K562 (cell line): ENCODE measurements around the gene HAP1. TPM values are rescaled to one million over a fixed set of nuclear protein-coding genes. Genes with fewer than 3 reads are reported as not detected.
A peak's percentile ranks its signal among the peaks of the same experiment; 100 is the strongest.

ENCODE experiments used
- BACH1 ChIP-seq: fragments of 200-800 bp; sonication (Bioruptor generic); IDR thresholded peaks from 2 replicates; pipeline ENCODE4 v1.6.1; 2016; ENCODE audit warnings: missing genetic modification characterization, missing compliant biosample characterization
- CHD2 ChIP-seq: IDR thresholded peaks from 2 replicates; pipeline ENCODE4 v1.6.1; 2011; ENCODE audit warnings: low read depth, low read length
- DEAF1 ChIP-seq: fragments of 450-650 bp; formaldehyde crosslinking; IDR thresholded peaks from 2 replicates; pipeline ENCODE4 v1.4.0; 2020; ENCODE audit warnings: mild to moderate bottlenecking, moderate library complexity
- E2F4 ChIP-seq: sonication (generic); formaldehyde crosslinking; IDR thresholded peaks from 2 replicates; pipeline ENCODE4 v1.8.0; 2022; ENCODE audit warnings: mild to moderate bottlenecking, low read depth, missing genetic modification reagents
- EGR1 ChIP-seq: fragments of 450-650 bp; conservative IDR thresholded peaks from 2 replicates; pipeline ENCODE4 v1.6.1; 2017; ENCODE audit warnings: mild to moderate bottlenecking
- EZH2 ChIP-seq: IDR thresholded peaks from 2 replicates; pipeline ENCODE4 v1.6.1; 2012; ENCODE audit warnings: low read depth, mild to moderate bottlenecking, inconsistent platforms, low read length, borderline replicate concordance
- FUS ChIP-seq: fragments of 200-400 bp; formaldehyde crosslinking; optimal IDR thresholded peaks from 2 replicates; pipeline ENCODE3; 2017; ENCODE audit warnings: low read depth, low read length
- IRF1 ChIP-seq: sonication (generic); formaldehyde crosslinking; IDR thresholded peaks from 2 replicates; pipeline ENCODE4 v1.8.0; 2022; ENCODE audit warnings: missing genetic modification reagents, mild to moderate bottlenecking, borderline replicate concordance
- KDM4B ChIP-seq, 2 experiments: fragments of 450-650 bp in 1 of 2; sonication (generic) in 1 of 2; IDR thresholded peaks; 2 replicates each; pipeline ENCODE4 v1.6.1; 2016 to 2017; ENCODE audit warnings: borderline replicate concordance in 2 of 2, antibody characterized with exemption in 1 of 2, low read depth in 1 of 2, mild to moderate bottlenecking in 1 of 2
- KLF13 ChIP-seq: fragments of 450-650 bp; IDR thresholded peaks from 2 replicates; pipeline ENCODE4 v1.6.1; 2016; ENCODE audit warnings: missing genetic modification characterization, low read depth, mild to moderate bottlenecking, missing compliant biosample characterization, moderate library complexity, borderline replicate concordance
- KLF6 ChIP-seq: fragments of 250-450 bp; sonication (Bioruptor Pico); IDR thresholded peaks from 2 replicates; pipeline ENCODE4 v1.4.0; 2020; ENCODE audit warnings: mild to moderate bottlenecking, moderate library complexity, borderline replicate concordance
- MCM5 ChIP-seq: fragments of 450-650 bp; IDR thresholded peaks from 2 replicates; pipeline ENCODE4 v1.6.1; 2016; ENCODE audit warnings: low read depth
- NFE2L1 ChIP-seq: fragments of 450-650 bp; IDR thresholded peaks from 2 replicates; pipeline ENCODE4 v1.6.1; 2016; ENCODE audit warnings: missing genetic modification characterization, low read depth, mild to moderate bottlenecking, missing compliant biosample characterization, moderate library complexity, borderline replicate concordance
- SREBF1 ChIP-seq: fragments of 150-350 bp; IDR thresholded peaks from 2 replicates; pipeline ENCODE4 v1.6.1; 2014; ENCODE audit warnings: antibody characterized with exemption, low read depth, low read length, borderline replicate concordance
- TAF7 ChIP-seq: fragments of 450-650 bp; IDR thresholded peaks from 2 replicates; pipeline ENCODE4 v1.6.1; 2016; ENCODE audit warnings: missing genetic modification characterization, missing compliant biosample characterization
- ZBTB17 ChIP-seq: fragments of 450-650 bp; formaldehyde crosslinking; IDR thresholded peaks from 2 replicates; pipeline ENCODE4 v1.4.0; 2020; ENCODE audit warnings: mild to moderate bottlenecking
- ZNF766 ChIP-seq: fragments of 200-800 bp; sonication (Bioruptor generic); conservative IDR thresholded peaks from 2 replicates; pipeline ENCODE4 v1.6.1; 2016; ENCODE audit warnings: missing genetic modification characterization, missing compliant biosample characterization
- polyA plus RNA-seq, 8 experiments: library from polyadenylated mRNA; depleted of rRNA in 4 of 8; stranded (reverse) in 5 of 8; unstranded in 3 of 8; fragments of >200 nt; fragmentation: Nextera tagmentation in 2 of 8; fragmentation: Illumina TruSeq in 1 of 8; extraction: Ambion mirVana in 2 of 8; extraction: Trizol in 1 of 8; gene quantifications; 2 replicates each; pipeline versions ENCODE4 v1.2.1 to v1.2.3, GENCODE V29; 2011 to 2014; ENCODE audit warnings: inconsistent platforms in 1 of 8, missing spikeins in 1 of 8
- total RNA-seq, 7 experiments: library from RNA; depleted of rRNA in 6 of 7; stranded (reverse); fragments of >200 nt in 6 of 7; fragmentation: Illumina TruSeq in 2 of 7; extraction: Trizol in 2 of 7; gene quantifications; 2 replicates each; pipeline versions ENCODE4 v1.2.1 to v1.2.3, GENCODE V29; 2011 to 2021; ENCODE audit warnings: low replicate concordance in 1 of 7
- TF ChIP-seq, protein P1 (sequence below), 2 experiments: fragments of 450-650 bp in 1 of 2; IDR thresholded peaks; 2 replicates each; pipeline ENCODE4 v1.6.1; 2011 to 2017; ENCODE audit warnings: low read depth in 2 of 2, antibody characterized with exemption in 1 of 2, borderline replicate concordance in 1 of 2, low read length in 1 of 2, mild to moderate bottlenecking in 1 of 2, mixed read lengths in 1 of 2; ENCODE audit not compliant: control insufficient read depth in 1 of 2
- TF ChIP-seq, protein P2 (sequence below): sonication (generic); formaldehyde crosslinking; IDR thresholded peaks from 2 replicates; pipeline ENCODE4 v1.8.1; 2023; ENCODE audit warnings: mild to moderate bottlenecking, missing genetic modification reagents

Gene HAP1
- total and polyA plus RNA-seq, 9 of the 15 experiments (the other 6 are each of a cell fraction or from before 2014, with no cell fraction given): under 0.01 to 0.09 (median 0.04) TPM; not detected in 6

DNA sequence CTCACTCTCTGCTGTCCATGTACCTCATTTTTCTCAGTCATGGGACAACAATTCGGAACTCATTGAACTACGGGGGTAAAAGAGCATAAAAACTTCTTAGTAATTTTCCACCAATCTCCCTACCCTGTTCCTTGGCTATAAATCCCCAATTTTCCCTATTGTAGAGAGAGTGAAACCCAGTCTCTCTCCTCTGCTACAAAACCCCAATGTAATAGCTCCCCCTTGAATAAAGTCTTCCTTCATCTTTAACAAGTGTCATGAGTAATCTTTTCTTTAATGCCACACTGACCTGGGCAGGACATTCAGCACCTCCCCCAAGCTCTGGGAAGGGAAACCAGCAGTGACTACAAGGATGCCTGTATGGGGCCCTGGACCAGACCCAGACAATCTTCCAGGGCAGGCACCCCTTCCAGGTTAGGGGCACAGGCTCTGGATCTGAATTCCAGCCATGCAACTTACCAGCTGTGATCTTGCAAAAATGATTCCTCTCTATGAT lies 56.0 kb downstream of the HAP1 start (continued):
- TF ChIP-seq KDM4B (IDR thresholded peaks at IDR 0.05; ENCODE audit: borderline replicate concordance in 2 of 2, low read depth in 1 of 2) (peak in 1 of 2 experiments; percentile 100; a peak in 2 of 4 replicates), NFE2L1 (tag) (no peak), MCM5 (no peak), IRF1 (CRISPR knock-in tag) (no peak), ZNF766 (no peak), TAF7 (tag) (no peak; the same call in 1 of the 2 replicates), DEAF1 (CRISPR knock-in tag) (peak; percentile 92), ZBTB17 (peak; percentile 95), KLF13 (tag) (peak; percentile 78; the same call in 1 of the 2 replicates), EZH2 (no peak), E2F4 (no peak), FUS (peak; percentile 88), BACH1 (tag) (no peak), EGR1 (0 out of 2 replicates have a peak, but pooled peaks have one; percentile 35), CHD2 (peak; percentile 75), SREBF1 (no peak), KLF6 (no peak)
- TF ChIP-seq, protein P1, sequence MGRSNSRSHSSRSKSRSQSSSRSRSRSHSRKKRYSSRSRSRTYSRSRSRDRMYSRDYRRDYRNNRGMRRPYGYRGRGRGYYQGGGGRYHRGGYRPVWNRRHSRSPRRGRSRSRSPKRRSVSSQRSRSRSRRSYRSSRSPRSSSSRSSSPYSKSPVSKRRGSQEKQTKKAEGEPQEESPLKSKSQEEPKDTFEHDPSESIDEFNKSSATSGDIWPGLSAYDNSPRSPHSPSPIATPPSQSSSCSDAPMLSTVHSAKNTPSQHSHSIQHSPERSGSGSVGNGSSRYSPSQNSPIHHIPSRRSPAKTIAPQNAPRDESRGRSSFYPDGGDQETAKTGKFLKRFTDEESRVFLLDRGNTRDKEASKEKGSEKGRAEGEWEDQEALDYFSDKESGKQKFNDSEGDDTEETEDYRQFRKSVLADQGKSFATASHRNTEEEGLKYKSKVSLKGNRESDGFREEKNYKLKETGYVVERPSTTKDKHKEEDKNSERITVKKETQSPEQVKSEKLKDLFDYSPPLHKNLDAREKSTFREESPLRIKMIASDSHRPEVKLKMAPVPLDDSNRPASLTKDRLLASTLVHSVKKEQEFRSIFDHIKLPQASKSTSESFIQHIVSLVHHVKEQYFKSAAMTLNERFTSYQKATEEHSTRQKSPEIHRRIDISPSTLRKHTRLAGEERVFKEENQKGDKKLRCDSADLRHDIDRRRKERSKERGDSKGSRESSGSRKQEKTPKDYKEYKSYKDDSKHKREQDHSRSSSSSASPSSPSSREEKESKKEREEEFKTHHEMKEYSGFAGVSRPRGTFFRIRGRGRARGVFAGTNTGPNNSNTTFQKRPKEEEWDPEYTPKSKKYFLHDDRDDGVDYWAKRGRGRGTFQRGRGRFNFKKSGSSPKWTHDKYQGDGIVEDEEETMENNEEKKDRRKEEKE (IDR thresholded peaks at IDR 0.05; ENCODE audit: borderline replicate concordance in 1 of 2, control insufficient read depth in 1 of 2, low read depth in 2 of 2, low read length in 1 of 2): peak in 1 of 2 experiments; percentile 99; a peak in 2 of 4 replicates
- TF ChIP-seq, protein P2, sequence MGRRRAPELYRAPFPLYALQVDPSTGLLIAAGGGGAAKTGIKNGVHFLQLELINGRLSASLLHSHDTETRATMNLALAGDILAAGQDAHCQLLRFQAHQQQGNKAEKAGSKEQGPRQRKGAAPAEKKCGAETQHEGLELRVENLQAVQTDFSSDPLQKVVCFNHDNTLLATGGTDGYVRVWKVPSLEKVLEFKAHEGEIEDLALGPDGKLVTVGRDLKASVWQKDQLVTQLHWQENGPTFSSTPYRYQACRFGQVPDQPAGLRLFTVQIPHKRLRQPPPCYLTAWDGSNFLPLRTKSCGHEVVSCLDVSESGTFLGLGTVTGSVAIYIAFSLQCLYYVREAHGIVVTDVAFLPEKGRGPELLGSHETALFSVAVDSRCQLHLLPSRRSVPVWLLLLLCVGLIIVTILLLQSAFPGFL (CRISPR knock-in tag): peak; percentile 64; the same call in 1 of the 2 replicates
